SH-SY5Y (cell line): ENCODE measurements around the gene PI4KA.

Source experiments
- GATA2 ChIP-seq: IDR thresholded peaks from 2 replicates; pipeline ENCODE4 v1.6.1; 2011; ENCODE audit warnings: mild to moderate bottlenecking, low read depth, low read length
- GATA3 ChIP-seq: IDR thresholded peaks from 2 replicates; pipeline ENCODE4 v1.6.1; 2011; ENCODE audit warnings: low read depth, mild to moderate bottlenecking, low read length, moderate library complexity

GRCh38 chr22:20836987-20837823 is 21.4 kb downstream of the PI4KA start:
- TF ChIP-seq GATA3 (no peak), GATA2 (no peak)
